Stimulated activated naive CD8-positive, alpha-beta T cell treated with anti-CD3 and anti-CD28 coated beads, Interleukin-15, Interleukin-2, amounts not matched to agents 100 U/mL and 50 U/mL, for 24 hours (primary cell): Measurements from ENCODE around the gene CACNA1B.

Experiments
- ATAC-seq: fragments of 150-1000 bp; cut with Tn5 transposase; one replicate; pipeline ENCODE4 v1.10.0; 2021
- DNase-seq: peaks from one replicate; pipeline ENCODE4 v3.0.0; 2021

The CACNA1B gene

GRCh38 chr9:137986268-137987099 is 108.9 kb downstream of the CACNA1B start:
- DNase-seq (no peak), ATAC-seq (no peak)

- ATAC-seq (no peak), DNase-seq (no peak)
These were observed 109.9 kb downstream of the CACNA1B start for GRCh38 chr9:137987244-137988030.

DNA sequence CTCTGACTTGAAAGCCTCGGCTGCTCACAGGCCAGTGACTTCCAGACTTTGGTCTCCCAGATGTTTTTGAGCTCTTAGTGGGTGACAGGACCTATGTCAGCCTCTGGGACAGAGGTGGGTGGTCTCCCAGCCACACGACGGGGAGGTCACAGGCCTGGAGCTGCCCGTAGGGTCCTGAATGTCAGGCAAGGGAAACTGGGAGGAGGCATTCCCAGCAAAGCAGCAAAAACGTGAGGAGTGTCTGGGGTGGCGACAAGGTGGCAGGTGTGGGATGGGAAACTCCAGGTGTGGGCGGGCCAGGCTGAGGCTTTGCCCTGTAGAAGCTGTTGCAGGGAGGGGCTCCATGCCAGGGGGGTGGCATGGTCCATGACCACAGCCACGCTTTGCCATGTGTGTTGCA is 110.5 kb downstream of the CACNA1B start:
- ATAC-seq (no peak), DNase-seq (no peak)

DNA sequence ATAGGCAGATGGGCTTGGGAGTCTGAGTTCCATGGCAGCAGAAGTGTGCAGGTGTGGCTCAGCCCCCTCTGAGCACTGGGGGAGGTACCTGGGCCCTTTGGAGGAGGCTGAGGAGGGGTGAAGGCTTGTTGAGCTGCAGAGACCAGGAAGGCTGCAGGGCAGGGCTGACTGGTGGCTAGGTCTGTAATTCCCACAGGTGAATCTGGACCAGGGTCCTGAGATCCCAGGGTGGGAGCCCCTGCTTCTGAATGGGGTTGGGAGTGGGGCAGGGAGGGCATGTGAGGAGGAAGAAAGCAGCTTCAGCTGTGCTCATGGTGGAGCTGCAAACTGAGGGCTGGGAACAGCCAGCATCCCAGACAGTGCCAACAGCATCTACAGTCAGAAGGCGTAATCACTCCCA is 111.1 kb downstream of the CACNA1B start:
- no peak for DNase-seq
- no peak for ATAC-seq

- DNase-seq: no peak
- ATAC-seq: no peak
These were observed 111.6 kb downstream of the CACNA1B start for GRCh38 chr9:137989156-137989555.

GRCh38 chr9:137989999-137990715 is 112.6 kb downstream of the CACNA1B start:
- no peak for ATAC-seq
- DNase-seq: no peak

DNA sequence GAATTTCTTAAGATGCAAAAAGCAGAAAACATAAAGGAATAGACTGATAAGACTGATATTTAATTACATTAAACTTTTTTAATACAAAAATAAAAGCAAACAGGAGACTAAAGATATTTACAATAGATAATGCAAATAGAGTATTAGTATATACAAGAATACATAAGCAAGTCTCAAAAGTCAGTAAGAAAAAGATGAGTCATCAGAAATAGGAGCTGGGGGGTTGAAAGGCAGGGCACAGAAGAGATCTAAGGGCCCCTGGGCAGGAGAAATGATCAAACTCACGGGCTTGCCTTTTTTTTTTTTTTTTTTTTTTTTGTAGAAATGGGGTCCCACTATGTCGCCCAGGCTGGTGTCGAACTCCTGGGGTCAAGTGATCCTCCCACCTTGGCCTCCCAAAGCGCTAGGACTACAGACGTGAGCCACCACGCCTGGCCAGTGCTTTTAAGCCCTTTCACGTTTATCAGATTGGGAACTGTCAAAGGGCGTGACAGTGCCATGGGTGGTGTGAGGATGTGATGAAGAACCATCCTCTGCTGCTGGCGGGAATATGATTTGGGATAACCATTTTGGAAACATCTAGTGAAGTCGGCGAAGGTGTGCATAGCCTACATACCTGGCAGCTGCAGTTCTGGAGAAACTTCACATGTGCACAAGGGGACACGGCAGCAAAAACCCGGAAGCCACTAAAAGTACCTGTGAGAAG is 126.1 kb downstream of the CACNA1B start:
- DNase-seq: no peak
- ATAC-seq: no peak

- DNase-seq: no peak
- no peak for ATAC-seq
These were observed 129.1 kb downstream of the CACNA1B start for GRCh38 chr9:138006576-138007233.

GRCh38 chr9:138007566-138007917 is 130.0 kb downstream of the CACNA1B start:
- DNase-seq: no peak

DNA sequence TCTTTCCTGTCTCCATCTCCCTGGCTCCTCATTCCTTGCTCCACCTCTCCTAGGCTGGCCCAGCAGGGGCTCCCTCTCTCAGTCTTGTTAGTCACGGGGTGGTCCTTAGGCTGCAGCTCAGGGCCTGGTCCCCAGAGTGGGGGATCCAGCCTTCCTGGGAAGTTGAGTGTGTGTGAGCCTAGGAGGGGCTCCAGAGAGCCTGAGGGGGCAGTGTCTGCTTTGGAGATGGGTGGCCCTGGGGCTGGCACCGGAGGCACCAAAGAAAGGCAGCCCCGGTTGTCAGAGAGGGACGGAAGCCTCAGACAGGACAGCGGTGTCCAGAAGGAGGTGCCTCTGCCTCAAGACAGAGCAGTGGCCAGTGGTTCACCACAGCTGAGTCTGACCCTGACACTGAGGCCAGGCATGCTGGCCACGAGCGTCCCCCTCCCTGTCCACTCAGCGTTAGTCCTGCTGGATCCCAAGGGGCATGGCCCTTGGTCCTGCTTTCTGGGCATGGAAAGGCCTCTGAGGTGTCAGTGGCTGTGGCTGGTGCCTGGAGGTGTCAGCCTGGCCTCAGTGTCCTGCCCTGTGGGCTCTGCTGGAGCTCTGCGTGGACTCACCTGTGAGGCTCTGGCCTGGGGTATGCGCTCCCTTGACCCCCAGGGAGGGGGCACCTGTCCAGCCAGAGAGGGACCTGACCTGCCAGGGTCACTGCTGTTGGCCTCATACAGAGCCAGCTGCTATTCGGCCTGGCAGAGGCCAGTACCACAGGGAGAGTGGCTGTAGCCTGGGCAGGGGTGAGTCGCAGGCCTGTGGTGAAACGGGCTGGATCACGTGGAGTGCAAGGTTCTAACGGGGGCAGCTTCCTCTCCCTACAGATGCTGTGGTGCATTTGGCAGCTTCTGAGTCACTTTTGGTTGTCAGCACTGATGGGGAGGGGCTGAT is 130.6 kb downstream of the CACNA1B start:
- no peak for DNase-seq
- ATAC-seq: no peak

More at GRCh38 chr9:138007566-138007917, 130.0 kb downstream of the CACNA1B start:
- no peak for ATAC-seq

DNA sequence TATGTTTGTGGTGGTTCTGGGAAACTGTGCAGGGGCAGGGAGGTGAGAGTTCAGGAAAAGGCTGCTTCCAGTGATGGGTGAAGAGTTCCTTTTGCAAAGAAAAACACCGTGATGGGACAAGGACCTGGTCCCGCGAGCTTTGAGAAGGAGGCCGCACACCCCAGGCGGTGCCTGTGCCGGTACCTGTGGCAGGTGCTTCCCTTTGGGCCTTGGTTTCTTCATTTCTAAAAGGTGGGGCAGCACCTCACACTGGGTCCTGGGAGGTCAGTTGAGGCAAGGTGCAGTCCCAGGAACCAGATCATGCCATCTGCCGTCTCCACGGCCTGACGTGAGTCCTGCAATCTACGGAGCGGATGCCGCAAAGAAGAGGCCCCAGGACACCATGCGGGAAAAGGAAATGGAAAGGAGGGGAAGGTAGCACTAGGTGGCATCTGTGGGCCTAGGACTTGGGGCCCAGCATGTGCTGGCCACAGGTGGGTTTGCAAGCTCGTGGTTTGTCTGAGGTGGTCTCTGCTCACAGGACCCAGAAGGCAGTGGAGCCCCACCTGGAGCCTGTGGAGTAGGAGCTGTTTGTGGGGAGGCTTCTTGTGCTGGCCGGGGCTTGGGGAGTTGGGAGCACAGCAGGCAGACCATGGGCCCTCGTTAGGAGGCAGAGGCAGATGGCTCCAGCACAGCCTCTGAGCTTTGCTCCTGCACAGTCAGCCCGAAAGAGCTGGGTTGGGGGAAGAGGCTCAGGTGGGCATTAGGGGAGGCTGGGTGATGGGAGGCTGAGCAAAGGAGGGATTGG is 131.6 kb downstream of the CACNA1B start:
- DNase-seq (no peak), ATAC-seq (no peak)

DNA sequence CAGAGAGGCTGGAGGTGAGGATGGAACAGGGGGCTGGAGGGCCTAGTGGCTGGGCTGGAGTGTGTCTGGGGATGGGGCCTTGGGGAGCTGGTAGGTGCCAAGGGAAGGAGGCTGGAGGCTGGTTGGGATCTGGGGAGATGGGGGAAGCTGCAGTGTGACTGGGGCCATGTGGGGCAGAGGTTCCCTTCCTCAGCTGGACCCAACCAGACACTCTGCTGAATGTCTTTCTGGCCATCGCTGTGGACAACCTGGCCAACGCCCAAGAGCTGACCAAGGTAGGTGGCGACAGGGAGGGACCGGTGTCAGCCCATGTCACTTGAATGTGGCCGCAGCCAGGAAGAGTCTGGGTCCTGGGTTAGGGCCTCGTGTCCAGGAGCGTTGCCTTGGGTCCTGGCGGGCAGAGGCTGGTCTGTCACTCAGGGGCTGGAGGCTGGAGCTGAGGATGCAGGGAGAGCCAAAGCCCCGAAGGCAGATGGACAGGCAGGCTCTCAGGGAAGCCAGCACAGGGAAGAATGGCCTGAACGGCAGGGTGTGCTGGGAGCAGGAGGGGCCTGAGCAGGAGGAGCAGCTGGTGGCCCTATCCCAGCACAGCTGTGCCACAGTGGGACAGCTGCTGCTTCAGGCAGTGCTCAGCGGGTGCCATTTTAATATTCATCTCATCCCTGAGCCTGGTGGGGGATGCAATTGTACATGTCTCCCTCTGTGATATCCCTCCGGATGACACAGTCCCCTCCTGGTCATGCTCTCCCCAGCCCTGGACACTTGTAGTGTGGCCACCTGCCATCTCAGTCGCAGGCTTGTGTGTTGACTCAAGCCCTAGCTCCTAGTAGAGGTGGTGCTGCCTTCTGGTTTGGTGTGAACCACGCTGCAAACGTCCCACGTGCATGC is 132.5 kb downstream of the CACNA1B start:
- DNase-seq (no peak), ATAC-seq (no peak)

GRCh38 chr9:138010861-138011260 is 133.3 kb downstream of the CACNA1B start:
- no peak for ATAC-seq
- no peak for DNase-seq

DNA sequence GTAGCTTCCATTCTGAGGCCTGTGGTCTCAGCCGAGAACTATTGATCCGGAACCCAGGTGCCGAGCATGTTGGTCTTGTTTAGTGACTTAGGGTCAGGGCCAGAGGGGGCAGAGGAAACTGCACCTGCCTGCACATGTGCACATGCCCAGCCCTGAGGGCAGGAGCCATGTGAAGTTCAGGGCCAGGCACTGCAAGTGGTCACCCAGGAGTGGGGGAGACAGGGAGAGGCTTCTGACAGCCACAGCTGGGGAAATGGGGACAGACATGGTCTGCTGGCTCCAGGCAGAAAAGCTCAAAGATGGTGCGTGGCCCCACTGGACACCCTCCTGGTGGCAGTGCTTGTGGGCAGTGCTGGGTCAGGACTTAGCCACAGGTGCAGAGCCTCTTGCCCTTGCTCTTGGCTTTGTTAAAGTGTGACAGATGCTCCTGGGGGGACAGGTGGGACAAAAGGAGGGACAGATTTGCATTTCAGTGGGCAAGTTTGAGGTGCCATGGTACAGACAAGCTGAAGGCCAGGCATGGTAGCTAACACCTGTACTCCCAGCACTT is 134.4 kb downstream of the CACNA1B start:
- ATAC-seq: no peak
- DNase-seq: no peak

GRCh38 chr9:138013273-138013672 is 135.7 kb downstream of the CACNA1B start:
- DNase-seq (no peak), ATAC-seq (no peak)

DNA sequence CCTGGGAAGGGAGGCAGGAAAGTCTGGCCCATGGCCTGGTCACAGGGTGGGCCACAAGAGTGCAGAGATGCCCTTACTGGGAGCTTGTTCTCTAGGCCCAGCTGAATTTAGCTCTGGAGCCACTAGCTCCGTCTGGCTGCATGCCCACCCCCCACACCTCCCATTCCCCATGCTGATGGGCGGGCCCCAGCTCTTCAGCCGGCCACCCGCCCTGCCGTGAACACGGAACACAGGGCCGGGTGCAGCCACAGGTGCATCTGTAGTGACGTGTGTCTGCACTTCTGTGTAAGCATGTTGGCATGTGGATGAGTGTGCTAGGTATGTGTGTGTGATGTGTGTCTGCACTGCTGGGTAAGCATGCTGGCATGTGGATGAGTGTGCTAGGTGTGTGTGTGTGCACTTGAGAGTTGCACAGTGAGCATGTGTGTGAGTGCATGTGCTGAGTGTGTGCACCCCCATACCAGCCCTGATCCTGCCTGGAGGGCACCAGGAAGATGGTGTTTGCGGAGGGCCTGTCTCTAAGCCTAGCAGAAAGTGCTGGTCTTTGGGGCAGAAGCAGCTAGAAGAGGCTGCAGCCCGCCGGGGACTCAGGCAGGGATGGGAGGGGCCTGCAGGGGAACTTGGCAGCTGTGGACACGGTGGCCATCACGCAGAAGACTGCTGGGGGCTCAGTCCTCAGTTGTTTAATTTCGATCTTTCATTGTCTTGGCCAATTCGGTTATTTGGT is 136.4 kb downstream of the CACNA1B start:
- ATAC-seq (no peak), DNase-seq (no peak)

- DNase-seq (no peak), ATAC-seq (no peak)
These were observed 137.0 kb downstream of the CACNA1B start for GRCh38 chr9:138014563-138014945.
